Measurements from ENCODE around the gene CIAO3.

Gene CIAO3

GRCh38 chr16:709566-710499, 31.0 kb downstream of the CIAO3 start:
- Histone ChIP-seq H3K27ac (replicated peaks; ENCODE audit: low read length) (peak overlapping the region; percentile 63), H3K79me1 (ENCODE audit: low read depth, low read length) (peaks cover 2% of the 10 kb centered on the region), H2BK120ac (ENCODE audit: low read depth, low read length) (no peak overlapping the region), H4K91ac (ENCODE audit: low read depth, low read length, poor library complexity) (no peak overlapping the region), H3K4ac (ENCODE audit: low read length) (no peak overlapping the region), H3K4me2 (ENCODE audit: insufficient read depth, low read length, poor library complexity, severe bottlenecking) (peak overlapping the region; percentile 55), H3K27me3 (ENCODE audit: control insufficient read depth in 3 of 3, insufficient read depth in 3 of 3, low read depth in 1 of 3, low read length in 3 of 3) (peaks cover 11 to 49% (median 16%) of the 10 kb centered on the region in 3 experiments), H2AK5ac (ENCODE audit: low read depth, low read length) (peak overlapping the region; percentile 100), H3K23ac (ENCODE audit: low read depth, low read length, poor library complexity) (peak overlapping the region; percentile 99), H2BK5ac (ENCODE audit: low read length) (no peak overlapping the region), H3K9ac (ENCODE audit: low read depth, low read length, poor library complexity) (no peak overlapping the region), H3K4me3 (ENCODE audit: low read length in 2 of 2) (peak overlapping the region; percentile 31 to 34), H2BK15ac (ENCODE audit: low read length) (peak overlapping the region; percentile 99), H2BK12ac (ENCODE audit: low read length) (no peak overlapping the region), H3K9me3 (replicated peaks in 1 of 2; ENCODE audit: control insufficient read depth in 2 of 2, insufficient read depth in 1 of 2, low read depth in 1 of 2, low read length in 2 of 2) (no peaks in the 10 kb centered on the region), H3K4me1 (ENCODE audit: control insufficient read depth in 2 of 2, insufficient read depth in 1 of 2, low read depth in 1 of 2, low read length in 2 of 2) (peaks cover 27 to 52% of the 10 kb centered on the region in 2 donors), H4K8ac (ENCODE audit: low read depth, low read length) (no peak overlapping the region), H3K14ac (ENCODE audit: low read length) (peak overlapping the region; percentile 8), H2AFZ (ENCODE audit: low read length) (peak overlapping the region; percentile 68), H3K36me3 (replicated peaks in 1 of 2; ENCODE audit: control insufficient read depth in 2 of 2, insufficient read depth in 2 of 2, low read length in 2 of 2) (no peaks in the 10 kb centered on the region), H3K18ac (ENCODE audit: low read length) (peak overlapping the region; percentile 91)
- DNase-seq (ENCODE audit: low spot score): peak; percentile 87
- no CpG with 5 or more reads among the region's 30 CpGs for WGBS, 2 donors (ENCODE audit: extremely low coverage in 2 of 2, insufficient read length in 2 of 2, insufficient replicate concordance in 1 of 2)

GRCh38 chr16:708959-709358, 31.8 kb downstream of the CIAO3 start:
- Histone ChIP-seq H2BK5ac (ENCODE audit: low read length) (no peak overlapping the region), H3K4me3 (ENCODE audit: low read length in 2 of 2) (peak overlapping the region in 1 of 2 donors; percentile 34), H3K9ac (ENCODE audit: low read depth, low read length, poor library complexity) (no peak overlapping the region), H3K9me3 (replicated peaks in 1 of 2; ENCODE audit: control insufficient read depth in 2 of 2, insufficient read depth in 1 of 2, low read depth in 1 of 2, low read length in 2 of 2) (no peaks in the 10 kb centered on the region), H2AK5ac (ENCODE audit: low read depth, low read length) (peak overlapping the region; percentile 36), H3K27ac (replicated peaks; ENCODE audit: low read length) (no peak overlapping the region), H3K4me2 (ENCODE audit: insufficient read depth, low read length, poor library complexity, severe bottlenecking) (peak overlapping the region; percentile 11), H3K36me3 (replicated peaks in 1 of 2; ENCODE audit: control insufficient read depth in 2 of 2, insufficient read depth in 2 of 2, low read length in 2 of 2) (no peaks in the 10 kb centered on the region), H3K23ac (ENCODE audit: low read depth, low read length, poor library complexity) (no peak overlapping the region), H2BK12ac (ENCODE audit: low read length) (no peak overlapping the region), H3K4ac (ENCODE audit: low read length) (no peak overlapping the region), H4K8ac (ENCODE audit: low read depth, low read length) (no peak overlapping the region), H2BK15ac (ENCODE audit: low read length) (no peak overlapping the region), H3K14ac (ENCODE audit: low read length) (peak overlapping the region; percentile 8), H3K18ac (ENCODE audit: low read length) (peak overlapping the region; percentile 19), H3K27me3 (ENCODE audit: control insufficient read depth in 3 of 3, insufficient read depth in 3 of 3, low read depth in 1 of 3, low read length in 3 of 3) (peaks cover 16 to 56% (median 22%) of the 10 kb centered on the region in 3 experiments), H3K4me1 (ENCODE audit: control insufficient read depth in 2 of 2, insufficient read depth in 1 of 2, low read depth in 1 of 2, low read length in 2 of 2) (peaks cover 19 to 52% of the 10 kb centered on the region in 2 donors), H3K79me1 (ENCODE audit: low read depth, low read length) (no peaks in the 10 kb centered on the region), H4K91ac (ENCODE audit: low read depth, low read length, poor library complexity) (no peak overlapping the region), H2BK120ac (ENCODE audit: low read depth, low read length) (no peak overlapping the region), H2AFZ (ENCODE audit: low read length) (no peak overlapping the region)
- no peak for DNase-seq (ENCODE audit: low spot score)
- WGBS, 2 donors (ENCODE audit: extremely low coverage in 2 of 2, insufficient read length in 2 of 2, insufficient replicate concordance in 1 of 2): no CpG with 5 or more reads among the region's 4 CpGs

GRCh38 chr16:708019-708418, 32.8 kb downstream of the CIAO3 start:
- no peak overlapping the region for H3K18ac ChIP-seq (ENCODE audit: low read length)
- no peak overlapping the region for H2AK5ac ChIP-seq (ENCODE audit: low read depth, low read length)
- DNase-seq (ENCODE audit: low spot score): no peak
- H3K4me1 ChIP-seq (ENCODE audit: control insufficient read depth in 2 of 2, insufficient read depth in 1 of 2, low read depth in 1 of 2, low read length in 2 of 2): peaks cover 19 to 50% of the 10 kb centered on the region in 2 donors
- no peaks in the 10 kb centered on the region for H3K9me3 ChIP-seq (replicated peaks in 1 of 2; ENCODE audit: control insufficient read depth in 2 of 2, insufficient read depth in 1 of 2, low read depth in 1 of 2, low read length in 2 of 2)
- H3K4ac ChIP-seq (ENCODE audit: low read length): no peak overlapping the region
- no peak overlapping the region for H3K4me3 ChIP-seq (ENCODE audit: low read length in 2 of 2)
- H3K79me1 ChIP-seq (ENCODE audit: low read depth, low read length): no peaks in the 10 kb centered on the region
- H3K27me3 ChIP-seq (ENCODE audit: control insufficient read depth in 3 of 3, insufficient read depth in 3 of 3, low read depth in 1 of 3, low read length in 3 of 3): peaks cover 21 to 62% (median 25%) of the 10 kb centered on the region in 3 experiments
- no peak overlapping the region for H3K23ac ChIP-seq (ENCODE audit: low read depth, low read length, poor library complexity)
- no peak overlapping the region for H3K9ac ChIP-seq (ENCODE audit: low read depth, low read length, poor library complexity)
- no peak overlapping the region for H2BK120ac ChIP-seq (ENCODE audit: low read depth, low read length)
- H2AFZ ChIP-seq (ENCODE audit: low read length): no peak overlapping the region
- H4K8ac ChIP-seq (ENCODE audit: low read depth, low read length): no peak overlapping the region
- H2BK15ac ChIP-seq (ENCODE audit: low read length): no peak overlapping the region
- no peak overlapping the region for H2BK5ac ChIP-seq (ENCODE audit: low read length)
- H3K27ac ChIP-seq (replicated peaks; ENCODE audit: low read length): no peak overlapping the region
- no peak overlapping the region for H4K91ac ChIP-seq (ENCODE audit: low read depth, low read length, poor library complexity)
- no peak overlapping the region for H3K14ac ChIP-seq (ENCODE audit: low read length)
- no peaks in the 10 kb centered on the region for H3K36me3 ChIP-seq (replicated peaks in 1 of 2; ENCODE audit: control insufficient read depth in 2 of 2, insufficient read depth in 2 of 2, low read length in 2 of 2)
- WGBS, 2 donors (ENCODE audit: extremely low coverage in 2 of 2, insufficient read length in 2 of 2, insufficient replicate concordance in 1 of 2): no CpG with 5 or more reads among the region's 3 CpGs
- H2BK12ac ChIP-seq (ENCODE audit: low read length): no peak overlapping the region
- H3K4me2 ChIP-seq (ENCODE audit: insufficient read depth, low read length, poor library complexity, severe bottlenecking): no peak overlapping the region

- H2BK12ac ChIP-seq (ENCODE audit: low read length): peak overlapping the region; percentile 99
- H3K18ac ChIP-seq (ENCODE audit: low read length): peak overlapping the region; percentile 64
- H3K27ac ChIP-seq (replicated peaks; ENCODE audit: low read length): no peak overlapping the region
- DNase-seq (ENCODE audit: low spot score): no peak
- no peaks in the 10 kb centered on the region for H3K36me3 ChIP-seq (replicated peaks in 1 of 2; ENCODE audit: control insufficient read depth in 2 of 2, insufficient read depth in 2 of 2, low read length in 2 of 2)
- H3K79me1 ChIP-seq (ENCODE audit: low read depth, low read length): no peaks in the 10 kb centered on the region
- peak overlapping the region; percentile 75 for H2AK5ac ChIP-seq (ENCODE audit: low read depth, low read length)
- H3K4me2 ChIP-seq (ENCODE audit: insufficient read depth, low read length, poor library complexity, severe bottlenecking): no peak overlapping the region
- no peak overlapping the region for H2AFZ ChIP-seq (ENCODE audit: low read length)
- H4K91ac ChIP-seq (ENCODE audit: low read depth, low read length, poor library complexity): no peak overlapping the region
- peak overlapping the region; percentile 43 for H3K23ac ChIP-seq (ENCODE audit: low read depth, low read length, poor library complexity)
- H2BK15ac ChIP-seq (ENCODE audit: low read length): peak overlapping the region; percentile 58
- H4K8ac ChIP-seq (ENCODE audit: low read depth, low read length): no peak overlapping the region
- peak overlapping the region; percentile 24 for H2BK5ac ChIP-seq (ENCODE audit: low read length)
- peak overlapping the region; percentile 91 for H2BK120ac ChIP-seq (ENCODE audit: low read depth, low read length)
- H3K9ac ChIP-seq (ENCODE audit: low read depth, low read length, poor library complexity): peak overlapping the region; percentile 21
- H3K9me3 ChIP-seq (replicated peaks in 1 of 2; ENCODE audit: control insufficient read depth in 2 of 2, insufficient read depth in 1 of 2, low read depth in 1 of 2, low read length in 2 of 2): no peaks in the 10 kb centered on the region
- peak overlapping the region; percentile 56 for H3K14ac ChIP-seq (ENCODE audit: low read length)
- no CpG with 5 or more reads among the region's 14 CpGs for WGBS, 2 donors (ENCODE audit: extremely low coverage in 2 of 2, insufficient read length in 2 of 2, insufficient replicate concordance in 1 of 2)
- no peak overlapping the region for H3K4me3 ChIP-seq (ENCODE audit: low read length in 2 of 2)
- peaks cover 28 to 70% (median 32%) of the 10 kb centered on the region in 3 experiments for H3K27me3 ChIP-seq (ENCODE audit: control insufficient read depth in 3 of 3, insufficient read depth in 3 of 3, low read depth in 1 of 3, low read length in 3 of 3)
- H3K4ac ChIP-seq (ENCODE audit: low read length): peak overlapping the region; percentile 89
- peaks cover 19 to 50% of the 10 kb centered on the region in 2 donors for H3K4me1 ChIP-seq (ENCODE audit: control insufficient read depth in 2 of 2, insufficient read depth in 1 of 2, low read depth in 1 of 2, low read length in 2 of 2)
Measured at GRCh38 chr16:707062-707538, 33.7 kb downstream of the CIAO3 start.
